Activated CD4-positive, alpha-beta memory T cell treated with anti-CD3 and anti-CD28 coated beads, Interleukin-2, amount 10 ng/mL, durations not matched to agents 7 days and 5 days (primary cell): Measurements from ENCODE around the gene SIRT1. TPM values are rescaled to one million over a fixed set of nuclear protein-coding genes. Genes with fewer than 3 reads are reported as not detected.
A peak's percentile ranks its signal among the peaks of the same experiment; 100 is the strongest.
"Not testable (repeated sequence)": the region's sequence is repeated elsewhere in the genome, so short reads cannot be mapped to it uniquely, and the experiment has no call there.

Source experiments
- CTCF ChIA-PET: fragments of 350-600 bp; sonication (Branson Sonifier 250); formaldehyde crosslinking; loops from one replicate; lab custom pipeline; 2021; ENCODE audit warnings: antibody characterized with exemption, inconsistent platforms; lab: Charles Lee
- POLR2A ChIA-PET: fragments of 350-600 bp; sonication (Branson Sonifier 250); formaldehyde crosslinking; loops from one replicate; lab custom pipeline; 2021; ENCODE audit warnings: antibody characterized with exemption; lab: Charles Lee
- DNase-seq: peaks from one replicate; pipeline ENCODE4 v3.0.0-alpha.2; 2020
- H3K27ac Mint-ChIP-seq: one replicate; pipeline ENCODE4 v1.8.0; 2021; ENCODE audit warnings: mild to moderate bottlenecking, mixed read lengths
- H3K27me3 Mint-ChIP-seq: one replicate; pipeline ENCODE4 v1.8.0; 2021; ENCODE audit warnings: mixed read lengths
- H3K36me3 Mint-ChIP-seq: one replicate; pipeline ENCODE4 v1.8.0; 2021; ENCODE audit warnings: low read depth, mixed read lengths
- H3K4me1 Mint-ChIP-seq: one replicate; pipeline ENCODE4 v1.8.0; 2021; ENCODE audit warnings: mixed read lengths
- H3K4me3 Mint-ChIP-seq: one replicate; pipeline ENCODE4 v1.8.0; 2021; ENCODE audit warnings: mild to moderate bottlenecking, mixed read lengths
- H3K9me3 Mint-ChIP-seq: one replicate; pipeline ENCODE4 v1.8.0; 2021; ENCODE audit warnings: mixed read lengths
- total RNA-seq, 2 experiments: library from RNA; stranded (reverse); gene quantifications; one replicate each; pipeline ENCODE4 v1.2.3, GENCODE V29; 2021

The SIRT1 gene
- total RNA-seq: 10 to 100 TPM; 25.8 to 28.5 TPM

- H3K36me3 Mint-ChIP-seq: peaks cover 36% of the 10 kb centered on the region
- DNase-seq: peak; percentile 94
- no peaks in the 10 kb centered on the region for H3K27me3 Mint-ChIP-seq
Observed at GRCh38 chr10:67884313-67884841, at the start of gene SIRT1. Gene SIRT1 (plus strand): TSS chr10:67884656. CDS start chr10:67884722, 66 bp downstream.

GRCh38 chr10:67835541-67836394 lies 48.7 kb upstream of the SIRT1 start:
- H3K4me1 Mint-ChIP-seq, H3K27ac Mint-ChIP-seq, H3K36me3 Mint-ChIP-seq, H3K9me3 Mint-ChIP-seq, DNase-seq, H3K27me3 Mint-ChIP-seq, POLR2A ChIA-PET: not testable (repeated sequence)
- CTCF ChIA-PET: interaction anchor here (1.4 to 2.9 kb wide), 2 partner anchors 47 to 48 kb away, joined by 6 to 17 read pairs; no protein-coding TSS in a partner anchor
- H3K4me3 Mint-ChIP-seq: peak overlapping the region; percentile 34

More at GRCh38 chr10:67884313-67884841, at the start of gene SIRT1:
- peaks cover 36% of the 10 kb centered on the region for H3K4me1 Mint-ChIP-seq
- H3K27ac Mint-ChIP-seq: peak within 1 kb of the TSS; percentile 95
- H3K9me3 Mint-ChIP-seq: no peaks in the 10 kb centered on the region
- CTCF ChIA-PET: interaction anchor here (1.0 to 3.4 kb wide), 3 partner anchors 29 to 272 kb away, joined by 3 to 22 read pairs (median 6); no protein-coding TSS in a partner anchor
- peak within 1 kb of the TSS; percentile 94 for H3K4me3 Mint-ChIP-seq
- POLR2A ChIA-PET: interaction anchor here (0.8 to 5.9 kb wide), 17 partner anchors 10 to 1016 kb away, joined by 3 to 55 read pairs (median 3); partner anchors contain the start of genes HNRNPH3 and PBLD

GRCh38 chr10:67836488-67836887 lies 48.0 kb upstream of the SIRT1 start:
- Mint-ChIP-seq H3K27me3 (no peaks in the 10 kb centered on the region), H3K4me3 (no peak overlapping the region), H3K27ac (no peak overlapping the region), H3K9me3 (peaks cover 7% of the 10 kb centered on the region), H3K4me1 (peaks cover 9% of the 10 kb centered on the region), H3K36me3 (no peaks in the 10 kb centered on the region)
- DNase-seq: no peak
- POLR2A ChIA-PET: no interaction called here
- CTCF ChIA-PET: interaction anchor here (0.6 to 2.9 kb wide), 2 partner anchors 48 to 1061 kb away, joined by 4 to 17 read pairs; no protein-coding TSS in a partner anchor

GRCh38 chr10:67836972-67837371 lies 47.5 kb upstream of the SIRT1 start:
- Mint-ChIP-seq H3K4me3 (no peak overlapping the region), H3K4me1 (peaks cover 9% of the 10 kb centered on the region), H3K27me3 (no peaks in the 10 kb centered on the region), H3K9me3 (peaks cover 8% of the 10 kb centered on the region), H3K27ac (no peak overlapping the region), H3K36me3 (no peaks in the 10 kb centered on the region)
- ChIA-PET POLR2A (interaction anchor here (0.6 kb wide), 1 partner anchor 13 kb away, joined by 4 read pairs; no protein-coding TSS in a partner anchor), CTCF (interaction anchor here (0.6 to 2.9 kb wide), 2 partner anchors 49 to 1061 kb away, joined by 4 to 17 read pairs; no protein-coding TSS in a partner anchor)
- DNase-seq: no peak

GRCh38 chr10:67837541-67838314 lies 46.7 kb upstream of the SIRT1 start, which contains the start of gene DNAJC12:
Gene DNAJC12 (minus strand): TSS chr10:67838188. CDS start chr10:67838011, 177 bp downstream.
- H3K4me3 Mint-ChIP-seq: peak within 1 kb of the TSS; percentile 49
- CTCF ChIA-PET: interaction anchor here (1.3 to 2.9 kb wide), 2 partner anchors 49 to 318 kb away, joined by 3 to 17 read pairs; no protein-coding TSS in a partner anchor
- peaks cover 12% of the 10 kb centered on the region for H3K9me3 Mint-ChIP-seq
- H3K4me1 Mint-ChIP-seq: peaks cover 9% of the 10 kb centered on the region
- no peaks in the 10 kb centered on the region for H3K36me3 Mint-ChIP-seq
- H3K27ac Mint-ChIP-seq: no peak within 1 kb of the TSS
- DNase-seq: no peak
- POLR2A ChIA-PET: interaction anchor here (0.6 to 1.9 kb wide), 4 partner anchors 12 to 74 kb away, joined by 3 to 6 read pairs (median 4); no protein-coding TSS in a partner anchor
- no peaks in the 10 kb centered on the region for H3K27me3 Mint-ChIP-seq

- H3K4me1 Mint-ChIP-seq, H3K36me3 Mint-ChIP-seq, H3K4me3 Mint-ChIP-seq, H3K27ac Mint-ChIP-seq, POLR2A ChIA-PET, CTCF ChIA-PET, DNase-seq, H3K27me3 Mint-ChIP-seq: not testable (repeated sequence)
- peaks cover 12% of the 10 kb centered on the region for H3K9me3 Mint-ChIP-seq
Observed at GRCh38 chr10:67839511-67839910, 44.9 kb upstream of the SIRT1 start.

GRCh38 chr10:67839951-67840350 lies 44.5 kb upstream of the SIRT1 start:
- POLR2A ChIA-PET: no interaction called here
- H3K4me3 Mint-ChIP-seq: no peak overlapping the region

GRCh38 chr10:67841737-67842136 lies 42.7 kb upstream of the SIRT1 start:
- Mint-ChIP-seq H3K36me3 (no peaks in the 10 kb centered on the region), H3K4me1 (peaks cover 6% of the 10 kb centered on the region), H3K27ac (no peak overlapping the region), H3K4me3 (no peak overlapping the region), H3K27me3 (no peaks in the 10 kb centered on the region), H3K9me3 (peaks cover 12% of the 10 kb centered on the region)
- DNase-seq: no peak
- CTCF ChIA-PET: no interaction called here
- POLR2A ChIA-PET: no interaction called here

More at GRCh38 chr10:67839951-67840350, 44.5 kb upstream of the SIRT1 start:
- CTCF ChIA-PET: no interaction called here
- Mint-ChIP-seq H3K27me3 (no peaks in the 10 kb centered on the region), H3K36me3 (no peaks in the 10 kb centered on the region), H3K9me3 (peaks cover 12% of the 10 kb centered on the region), H3K27ac (no peak overlapping the region), H3K4me1 (peaks cover 9% of the 10 kb centered on the region)
- DNase-seq: no peak

GRCh38 chr10:67843284-67843683 lies 41.2 kb upstream of the SIRT1 start:
- Mint-ChIP-seq H3K27me3 (no peaks in the 10 kb centered on the region), H3K36me3 (no peaks in the 10 kb centered on the region), H3K4me3 (no peak overlapping the region), H3K4me1 (no peaks in the 10 kb centered on the region), H3K27ac (no peak overlapping the region), H3K9me3 (peaks cover 12% of the 10 kb centered on the region)
- ChIA-PET CTCF (no interaction called here), POLR2A (no interaction called here)
- DNase-seq: no peak

- no peaks in the 10 kb centered on the region for H3K27me3 Mint-ChIP-seq
- DNase-seq: peak; percentile 97
- H3K4me3 Mint-ChIP-seq: peak overlapping the region; percentile 86
- peaks cover 11% of the 10 kb centered on the region for H3K36me3 Mint-ChIP-seq
- POLR2A ChIA-PET: interaction anchor here (0.6 to 3.1 kb wide), 13 partner anchors 9 to 484 kb away, joined by 3 to 26 read pairs (median 6); partner anchors contain the start of genes DNAJC12, HNRNPH3, PBLD and SIRT1
- peaks cover 19% of the 10 kb centered on the region for H3K4me1 Mint-ChIP-seq
- CTCF ChIA-PET: interaction anchor here (1.0 to 1.7 kb wide), 4 partner anchors 61 to 499 kb away, joined by 3 to 7 read pairs (median 3); no protein-coding TSS in a partner anchor
- peak overlapping the region; percentile 92 for H3K27ac Mint-ChIP-seq
- no peaks in the 10 kb centered on the region for H3K9me3 Mint-ChIP-seq
Observed at GRCh38 chr10:67849331-67850011, 35.0 kb upstream of the SIRT1 start.

GRCh38 chr10:67851186-67851585 lies 33.3 kb upstream of the SIRT1 start:
- Mint-ChIP-seq H3K9me3 (no peaks in the 10 kb centered on the region), H3K4me3 (no peak overlapping the region), H3K36me3 (peaks cover 11% of the 10 kb centered on the region), H3K27ac (peak overlapping the region; percentile 18), H3K27me3 (no peaks in the 10 kb centered on the region), H3K4me1 (peaks cover 24% of the 10 kb centered on the region)
- POLR2A ChIA-PET: interaction anchor here (3.1 kb wide), 1 partner anchor 32 kb away, joined by 26 read pairs; the partner anchor contains the start of gene SIRT1
- no peak for DNase-seq
- CTCF ChIA-PET: interaction anchor here (0.6 to 1.7 kb wide), 3 partner anchors 63 to 306 kb away, joined by 3 to 5 read pairs (median 3); no protein-coding TSS in a partner anchor
